IPS-15b (cell line): ENCODE measurements around the gene LMAN1.

Source experiments
- H3K27me3 ChIP-seq: one replicate; pipeline ENCODE4 v1.6.1; 2013; ENCODE audit warnings: low read length; ENCODE audit not compliant: control insufficient read depth, insufficient read depth
- H3K36me3 ChIP-seq: one replicate; pipeline ENCODE4 v1.6.1; 2013; ENCODE audit warnings: low read length; ENCODE audit not compliant: control insufficient read depth, insufficient read depth
- H3K4me1 ChIP-seq: one replicate; pipeline ENCODE4 v1.6.1; 2013; ENCODE audit warnings: mild to moderate bottlenecking, low read length; ENCODE audit not compliant: control insufficient read depth, insufficient read depth
- H3K4me3 ChIP-seq: one replicate; pipeline ENCODE4 v1.5.1; 2013; ENCODE audit warnings: low read depth, low read length
- H3K9ac ChIP-seq: one replicate; pipeline ENCODE4 v1.6.1; 2013; ENCODE audit warnings: low read depth, mild to moderate bottlenecking, low read length
- H3K9me3 ChIP-seq: one replicate; pipeline ENCODE4 v1.6.1; 2013; ENCODE audit warnings: mild to moderate bottlenecking, low read length; ENCODE audit not compliant: control insufficient read depth, insufficient read depth

Gene LMAN1

GRCh38 chr18:59382383-59382782 lies 23.3 kb upstream of the LMAN1 start:
- peaks cover 20% of the 10 kb centered on the region for H3K27me3 ChIP-seq
- H3K36me3 ChIP-seq: no peaks in the 10 kb centered on the region
- H3K9ac ChIP-seq: no peak overlapping the region
- peaks cover 8% of the 10 kb centered on the region for H3K4me1 ChIP-seq
- H3K4me3 ChIP-seq: no peak overlapping the region
- H3K9me3 ChIP-seq: no peaks in the 10 kb centered on the region

- H3K36me3 ChIP-seq: no peaks in the 10 kb centered on the region
- H3K27me3 ChIP-seq: peaks cover 21% of the 10 kb centered on the region
- H3K9ac ChIP-seq: no peak overlapping the region
- no peak overlapping the region for H3K4me3 ChIP-seq
- peaks cover 4% of the 10 kb centered on the region for H3K4me1 ChIP-seq
- H3K9me3 ChIP-seq: no peaks in the 10 kb centered on the region
These were observed 22.9 kb upstream of the LMAN1 start for GRCh38 chr18:59381949-59382348.

GRCh38 chr18:59380706-59381105 lies 21.6 kb upstream of the LMAN1 start:
- no peak overlapping the region for H3K4me3 ChIP-seq
- no peak overlapping the region for H3K9ac ChIP-seq
- no peaks in the 10 kb centered on the region for H3K36me3 ChIP-seq
- peaks cover 4% of the 10 kb centered on the region for H3K4me1 ChIP-seq
- peaks cover 17% of the 10 kb centered on the region for H3K27me3 ChIP-seq
- no peaks in the 10 kb centered on the region for H3K9me3 ChIP-seq

GRCh38 chr18:59379772-59380522 lies 20.9 kb upstream of the LMAN1 start:
- Histone ChIP-seq H3K4me3 (no peak overlapping the region), H3K27me3 (peaks cover 10% of the 10 kb centered on the region), H3K9ac (no peak overlapping the region), H3K4me1 (peaks cover 4% of the 10 kb centered on the region), H3K9me3 (no peaks in the 10 kb centered on the region), H3K36me3 (no peaks in the 10 kb centered on the region)

GRCh38 chr18:59377613-59378337 lies 18.7 kb upstream of the LMAN1 start:
- Histone ChIP-seq H3K4me1 (peaks cover 4% of the 10 kb centered on the region), H3K9me3 (no peaks in the 10 kb centered on the region), H3K27me3 (peaks cover 10% of the 10 kb centered on the region), H3K9ac (no peak overlapping the region), H3K36me3 (no peaks in the 10 kb centered on the region), H3K4me3 (no peak overlapping the region)

GRCh38 chr18:59376351-59376935 lies 17.4 kb upstream of the LMAN1 start:
- no peak overlapping the region for H3K9ac ChIP-seq
- no peaks in the 10 kb centered on the region for H3K9me3 ChIP-seq
- H3K4me3 ChIP-seq: no peak overlapping the region
- H3K36me3 ChIP-seq: no peaks in the 10 kb centered on the region
- peaks cover 10% of the 10 kb centered on the region for H3K27me3 ChIP-seq
- H3K4me1 ChIP-seq: peaks cover 4% of the 10 kb centered on the region

- H3K27me3 ChIP-seq: peaks cover 10% of the 10 kb centered on the region
- no peaks in the 10 kb centered on the region for H3K36me3 ChIP-seq
- no peaks in the 10 kb centered on the region for H3K4me1 ChIP-seq
- H3K4me3 ChIP-seq: no peak overlapping the region
- H3K9me3 ChIP-seq: no peaks in the 10 kb centered on the region
- no peak overlapping the region for H3K9ac ChIP-seq
These were observed 15.1 kb upstream of the LMAN1 start for GRCh38 chr18:59374128-59374527.

GRCh38 chr18:59372975-59373374 lies 13.9 kb upstream of the LMAN1 start:
- peaks cover 10% of the 10 kb centered on the region for H3K27me3 ChIP-seq
- no peak overlapping the region for H3K9ac ChIP-seq
- no peaks in the 10 kb centered on the region for H3K36me3 ChIP-seq
- H3K9me3 ChIP-seq: no peaks in the 10 kb centered on the region
- H3K4me3 ChIP-seq: no peak overlapping the region
- no peaks in the 10 kb centered on the region for H3K4me1 ChIP-seq

- Histone ChIP-seq H3K9me3 (no peaks in the 10 kb centered on the region), H3K4me1 (no peaks in the 10 kb centered on the region), H3K36me3 (no peaks in the 10 kb centered on the region), H3K4me3 (no peak overlapping the region), H3K27me3 (peaks cover 28% of the 10 kb centered on the region), H3K9ac (no peak overlapping the region)
These were observed 1.3 kb upstream of the LMAN1 start for GRCh38 chr18:59360381-59360780.

- Histone ChIP-seq H3K9ac (peak overlapping the region; percentile 16), H3K4me3 (peak overlapping the region; percentile 73)
These were observed 499 bp upstream of the LMAN1 start for GRCh38 chr18:59359576-59359952.

GRCh38 chr18:59358414-59358711 lies 702 bp downstream of the LMAN1 start:
- H3K4me1 ChIP-seq: no peaks in the 10 kb centered on the region
- H3K27me3 ChIP-seq: peaks cover 26% of the 10 kb centered on the region
- H3K9ac ChIP-seq: peak overlapping the region; percentile 93
- H3K36me3 ChIP-seq: peaks cover 7% of the 10 kb centered on the region
- peak overlapping the region; percentile 83 for H3K4me3 ChIP-seq
- H3K9me3 ChIP-seq: no peaks in the 10 kb centered on the region

More at GRCh38 chr18:59359576-59359952, 499 bp upstream of the LMAN1 start:
- Histone ChIP-seq H3K9me3 (no peaks in the 10 kb centered on the region), H3K36me3 (peaks cover 7% of the 10 kb centered on the region), H3K4me1 (no peaks in the 10 kb centered on the region), H3K27me3 (peaks cover 27% of the 10 kb centered on the region)

GRCh38 chr18:59357928-59358327 lies 1.1 kb downstream of the LMAN1 start:
- Histone ChIP-seq H3K36me3 (peaks cover 9% of the 10 kb centered on the region), H3K9me3 (no peaks in the 10 kb centered on the region), H3K4me1 (no peaks in the 10 kb centered on the region), H3K27me3 (peaks cover 22% of the 10 kb centered on the region), H3K9ac (peak overlapping the region; percentile 5), H3K4me3 (peak overlapping the region; percentile 83)
